Frontal cortex (tissue), 4 donors: ENCODE results near the gene TRPM2. TPM values are rescaled to one million over a fixed set of nuclear protein-coding genes. Genes with fewer than 3 reads are reported as not detected.

Source experiments
- DNase-seq, 2 donors: peaks; one replicate each; pipeline ENCODE4 v3.0.0; 2012; ENCODE audit warnings: low spot score in 2 of 2
- FAIRE-seq: peaks from 2 replicates; lab custom pipeline; 2012; peaks lifted over from hg19 to GRCh38; lab: Jason Lieb, UNC
- small RNA-seq: library from RNA; depleted of rRNA; stranded (forward); fragments of <200 nt; gene quantifications from one replicate; pipeline ENCODE3, GENCODE V24; 2014
- total RNA-seq: library from RNA; depleted of rRNA; stranded (reverse); fragments of >200 nt; gene quantifications from one replicate; pipeline ENCODE4 v1.2.3, GENCODE V29; 2014
- donor health status: control.
- donor health status: control.
- donor health status: control.

The TRPM2 gene
- total RNA-seq, 1 donor from 2014 or later, result 1.6 TPM

DNA sequence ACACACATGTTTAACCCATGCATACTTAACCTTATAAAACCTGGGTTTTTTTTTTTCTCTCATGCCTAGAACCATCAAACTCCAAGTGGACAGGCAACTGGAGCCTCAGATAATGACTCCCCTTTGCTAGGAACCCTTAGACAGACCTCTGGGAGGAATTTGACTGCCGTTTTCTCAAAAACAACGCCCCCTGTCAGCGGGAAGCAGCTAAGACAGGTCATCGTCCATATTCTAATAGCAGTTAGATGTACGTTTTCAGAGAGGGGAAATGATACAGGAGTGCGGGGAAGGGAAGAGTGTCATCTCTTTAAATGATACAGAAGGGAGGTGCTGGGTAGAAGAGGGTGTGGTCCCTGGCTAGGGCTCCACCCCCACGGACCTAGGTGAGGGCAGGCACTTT is 136.5 kb downstream of the TRPM2 start:
- FAIRE-seq (no peak), DNase-seq (no peak)

DNA sequence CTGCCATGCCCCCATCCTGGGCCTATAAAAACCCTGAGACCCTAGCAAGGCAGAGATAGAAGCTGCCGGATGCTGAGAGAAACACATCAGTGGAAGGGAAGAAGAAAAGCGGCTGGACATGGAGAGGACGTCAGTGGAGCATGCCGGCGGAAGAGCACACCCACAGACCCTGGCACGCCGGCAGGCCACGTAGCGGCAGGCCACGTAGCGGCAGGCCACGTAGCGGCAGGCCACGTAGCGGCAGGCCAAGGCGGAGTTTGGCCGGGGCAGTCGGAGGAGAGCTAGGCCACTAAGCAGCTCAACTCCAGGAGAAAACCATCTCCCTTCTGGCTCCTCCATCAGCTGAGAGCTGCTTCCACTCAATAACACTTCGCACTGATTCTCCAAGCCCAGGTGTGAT is 137.0 kb downstream of the TRPM2 start:
- no peak for DNase-seq
- FAIRE-seq, result no peak

DNA sequence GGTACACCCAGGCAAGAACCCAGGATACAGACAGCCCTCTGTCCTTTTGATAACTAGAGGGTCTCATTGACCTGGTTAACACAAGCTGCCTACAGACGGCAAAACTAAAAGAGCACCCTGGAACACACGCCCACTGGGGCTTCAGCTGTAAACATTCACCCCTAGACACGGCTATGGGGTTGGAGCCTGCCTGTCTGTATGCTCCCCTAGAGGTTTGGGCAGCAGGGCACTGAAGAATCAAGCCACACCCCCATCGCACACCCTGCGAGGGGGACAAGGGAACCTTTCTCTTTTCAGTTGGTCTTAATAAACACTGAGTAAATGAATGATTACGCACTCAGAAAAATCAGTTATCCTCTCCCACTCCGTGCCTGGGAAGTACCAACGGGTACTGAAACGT is 137.4 kb downstream of the TRPM2 start:
- DNase-seq (no peak), FAIRE-seq (no peak)

Small RNA genes within 50 kb of the gene (small RNA-seq; reads per million reads assigned to genes)
- gene RF00285, result not detected

Other genes starting within 250 kb of the TRPM2 start
- gene PWP2, start 246.2 kb upstream of the TRPM2 start, total RNA-seq, result 7.3 TPM
- 28.1 TPM for gene GATD3, start 219.9 kb upstream of the TRPM2 start, total RNA-seq
- 0.41 TPM for gene ICOSLG, start 112.7 kb upstream of the TRPM2 start, total RNA-seq
- not detected for gene DNMT3L, start 91.7 kb upstream of the TRPM2 start, total RNA-seq
- gene AIRE, start 67.7 kb upstream of the TRPM2 start, total RNA-seq, result 0.41 TPM
- 111 TPM for gene PFKL, start 53.6 kb upstream of the TRPM2 start, total RNA-seq
- gene CFAP410, start 14.2 kb upstream of the TRPM2 start, total RNA-seq, result 8.6 TPM
- 3.7 TPM for gene LRRC3, start 101.9 kb downstream of the TRPM2 start, total RNA-seq
- not detected for gene KRTAP10-1, start 186.6 kb downstream of the TRPM2 start, total RNA-seq
- gene KRTAP10-2, start 197.9 kb downstream of the TRPM2 start, total RNA-seq, result not detected
- gene KRTAP10-3, start 205.2 kb downstream of the TRPM2 start, total RNA-seq, result not detected
- gene KRTAP10-4, start 220.1 kb downstream of the TRPM2 start, total RNA-seq, result not detected
- not detected for gene KRTAP10-5, start 227.0 kb downstream of the TRPM2 start, total RNA-seq
- gene KRTAP10-6, start 238.9 kb downstream of the TRPM2 start, total RNA-seq, result not detected
- not detected for gene KRTAP10-7, start 247.0 kb downstream of the TRPM2 start, total RNA-seq